Transverse colon (tissue), 4 donors: Measurements from ENCODE around the gene C4orf46.

Experiments used
- CTCF ChIP-seq, 5 experiments: fragments of 200-600 bp in 3 of 5; fragments of 450-650 bp in 2 of 5; sonication (generic) in 3 of 5; IDR thresholded peaks; 1 replicate in 2 of 5; 2 replicates in 3 of 5; pipeline ENCODE4 v1.5.1; 2016 to 2017; ENCODE audit warnings: antibody characterized with exemption in 5 of 5, inconsistent platforms in 3 of 5, mild to moderate bottlenecking in 2 of 5, moderate library complexity in 1 of 5
- EP300 ChIP-seq: sonication (generic); formaldehyde crosslinking; IDR thresholded peaks from one replicate; pipeline ENCODE4 v1.6.1; 2017; ENCODE audit warnings: antibody characterized with exemption, low read depth
- POLR2A ChIP-seq: fragments of 450-650 bp; IDR thresholded peaks from one replicate; pipeline ENCODE4 v1.6.1; 2016; ENCODE audit warnings: antibody characterized with exemption, mild to moderate bottlenecking, moderate library complexity
- POLR2AphosphoS5 ChIP-seq, 3 donors: sonication (generic); formaldehyde crosslinking; IDR thresholded peaks; one replicate each; pipeline ENCODE4 v1.6.1; 2016; ENCODE audit warnings: antibody characterized with exemption in 3 of 3

GRCh38 chr4:158681629-158682028 is 9.9 kb upstream of the C4orf46 start:
- TF ChIP-seq EP300 (no peak), POLR2AphosphoS5 (IDR thresholded peaks at IDR 0.05) (no peak), CTCF (IDR thresholded peaks at IDR 0.05) (no peak), POLR2A (no peak)
